Right hindlimb (tissue), 1 donor: ENCODE data around the gene HMGCR.

Source experiments
- DNase-seq: peaks from one replicate; pipeline ENCODE4 v3.0.0-alpha.2; 2018

The HMGCR gene

DNA sequence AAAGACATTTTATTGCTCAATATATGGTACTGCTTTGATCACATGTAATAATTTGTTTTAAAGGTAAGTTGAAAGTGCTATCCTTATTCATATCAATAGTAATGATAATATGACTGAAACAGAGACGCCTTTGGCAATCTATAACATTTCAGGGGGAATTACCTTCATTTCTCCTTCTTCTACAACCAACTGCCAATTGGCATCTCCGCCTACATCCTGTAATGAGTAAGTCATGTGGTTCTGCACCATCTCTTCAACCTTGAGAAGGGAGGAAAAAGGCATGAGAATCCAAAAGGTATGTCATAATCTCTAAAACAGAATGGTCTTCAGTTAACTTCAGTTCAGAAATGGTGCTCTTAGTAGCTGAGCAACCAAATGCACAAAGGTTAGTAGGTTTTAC lies 52.4 kb downstream of the HMGCR start:
- DNase-seq, result no peak

DNA sequence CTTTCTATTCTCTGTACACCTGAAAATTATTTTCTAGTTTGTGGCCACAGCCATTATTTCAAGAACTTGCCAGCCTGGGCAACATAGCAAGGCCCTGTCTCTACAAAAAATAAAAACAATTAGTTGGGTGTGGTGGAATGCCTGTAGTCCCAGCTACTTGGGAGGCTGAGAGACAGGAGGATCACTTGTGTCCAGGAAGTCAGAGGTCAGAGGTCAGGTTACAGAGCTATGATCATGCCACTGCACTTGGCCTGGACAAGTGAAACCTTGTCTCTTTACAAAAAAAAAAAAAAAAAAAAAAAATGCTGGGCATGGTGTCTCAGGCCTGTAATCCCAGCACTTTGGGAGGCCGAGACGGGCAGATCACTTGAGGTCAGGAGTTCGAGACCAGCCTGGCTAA lies 58.3 kb downstream of the HMGCR start:
- DNase-seq, result no peak

DNA sequence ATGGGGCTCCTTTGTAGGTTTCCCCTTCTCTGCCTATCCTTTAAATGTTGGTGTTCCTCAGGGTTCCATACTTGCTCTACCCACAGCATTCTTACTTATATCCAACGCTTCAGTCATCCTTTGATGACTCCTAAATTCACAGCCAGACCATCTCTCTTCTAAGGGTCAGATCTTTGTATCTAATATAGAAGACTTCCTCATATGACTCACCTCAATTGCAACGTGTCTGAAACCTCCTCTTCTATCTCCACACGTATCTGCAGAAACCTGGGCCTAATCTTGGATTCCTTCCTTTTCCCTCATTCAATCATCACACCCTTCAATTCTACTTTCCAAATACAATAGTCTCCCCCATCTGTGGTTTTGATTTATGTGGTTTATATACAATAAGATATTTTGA lies 68.3 kb downstream of the HMGCR start:
- DNase-seq, result no peak
